ENCODE data around the gene CLK4.
A peak's percentile ranks its signal among the peaks of the same experiment; 100 is the strongest.

The CLK4 gene

DNA sequence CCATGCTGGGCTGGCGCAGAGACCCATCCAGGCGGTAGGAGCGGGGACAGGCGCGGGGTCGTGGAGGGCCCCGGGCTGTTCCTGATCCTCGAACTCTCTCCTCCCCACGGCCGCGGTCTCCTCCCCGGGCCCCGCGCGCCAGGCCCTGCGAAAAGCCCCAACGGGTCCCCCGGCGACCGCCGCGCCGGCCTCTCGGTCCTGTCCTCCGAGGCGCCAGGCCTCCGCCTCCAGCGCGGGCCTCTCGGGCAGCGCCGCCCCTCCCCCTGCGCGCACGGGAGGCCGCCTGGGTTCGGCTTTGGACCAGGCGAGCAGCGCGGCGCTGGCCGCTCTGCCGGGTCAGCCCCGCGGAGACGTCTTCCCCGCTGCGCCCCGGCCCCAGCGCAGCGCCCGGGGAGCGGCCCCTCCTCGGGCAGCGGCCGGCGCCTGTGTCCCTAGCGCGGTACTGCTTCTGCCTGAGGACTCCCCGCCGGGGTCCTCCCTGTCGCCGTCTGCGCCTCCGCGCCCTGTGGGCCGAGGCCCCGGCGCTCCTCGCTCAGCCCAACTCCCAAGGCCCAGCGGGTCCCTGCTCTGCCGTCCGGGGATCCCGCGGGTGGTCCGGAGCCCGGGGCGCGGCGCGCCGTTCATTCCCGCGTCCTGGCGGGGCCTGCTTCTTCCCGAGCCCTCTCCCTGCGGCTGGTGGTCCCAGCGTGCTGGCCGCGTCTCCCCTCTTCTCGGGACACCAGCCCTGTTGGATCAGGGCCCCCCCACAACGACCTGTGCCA is 50.1 kb downstream of the CLK4 start:
- H3K4me1 Mint-ChIP-seq, result peaks cover 14% of the 10 kb centered on the region
- H3K27me3 Mint-ChIP-seq (ENCODE audit: low read depth, poor library complexity), result peaks cover 60% of the 10 kb centered on the region
- peaks cover 31% of the 10 kb centered on the region for H3K36me3 Mint-ChIP-seq (ENCODE audit: low read depth)
- peaks cover 15% of the 10 kb centered on the region for H3K9me3 Mint-ChIP-seq
- TF ChIP-seq CTCF (IDR thresholded peaks at IDR 0.05), result no peak
- no peak overlapping the region for H3K27ac Mint-ChIP-seq
- H3K4me3 Mint-ChIP-seq, result peak overlapping the region; percentile 78
- peak; percentile 72 for DNase-seq

DNA sequence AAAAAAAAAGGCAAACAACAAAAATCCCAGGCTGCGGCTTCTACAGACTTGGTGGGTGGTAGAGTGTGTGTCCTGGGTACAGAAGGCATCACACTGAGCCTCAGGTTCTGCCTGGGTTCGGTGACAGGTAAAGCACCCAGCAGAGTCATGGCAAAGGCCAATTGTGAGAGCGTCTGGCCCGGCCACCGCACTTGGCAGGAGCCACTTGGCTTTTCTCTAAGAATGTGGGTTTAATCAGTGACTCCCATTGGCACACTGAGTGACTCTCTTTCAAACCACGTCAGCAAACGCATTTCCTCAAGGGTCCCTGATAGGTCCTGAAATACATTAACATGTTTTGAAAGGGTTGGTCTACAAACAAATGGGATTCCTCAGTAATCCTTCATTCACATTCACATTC is 53.6 kb downstream of the CLK4 start:
- DNase-seq, result no peak
- Mint-ChIP-seq H3K4me3 (no peak overlapping the region), H3K4me1 (peaks cover 8% of the 10 kb centered on the region), H3K27ac (no peak overlapping the region), H3K9me3 (peaks cover 37% of the 10 kb centered on the region), H3K27me3 (ENCODE audit: low read depth, poor library complexity) (peaks cover 42% of the 10 kb centered on the region), H3K36me3 (ENCODE audit: low read depth) (peaks cover 56% of the 10 kb centered on the region)
- TF ChIP-seq CTCF (IDR thresholded peaks at IDR 0.05), result no peak

DNA sequence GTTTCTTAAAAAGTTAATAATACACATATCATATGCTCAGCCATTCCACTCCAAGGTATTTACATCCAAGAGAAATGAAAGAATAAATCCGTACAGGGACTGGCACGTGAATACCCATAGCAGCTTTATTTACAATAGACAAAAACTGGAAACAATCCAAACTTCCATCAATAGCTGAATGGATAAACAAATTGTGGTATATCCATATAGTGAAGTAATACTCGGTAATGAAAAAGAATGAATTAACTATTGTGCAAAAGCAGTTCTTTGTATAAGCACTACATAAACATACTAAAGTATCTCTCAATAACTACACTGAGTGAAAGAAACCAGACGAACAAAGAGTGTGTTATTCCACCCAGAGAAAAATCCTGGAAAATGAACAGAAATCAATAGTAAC is 54.2 kb downstream of the CLK4 start:
- H3K4me3 Mint-ChIP-seq, result no peak overlapping the region
- no peak for TF ChIP-seq CTCF (IDR thresholded peaks at IDR 0.05)
- H3K9me3 Mint-ChIP-seq, result peaks cover 37% of the 10 kb centered on the region
- H3K36me3 Mint-ChIP-seq (ENCODE audit: low read depth), result peaks cover 56% of the 10 kb centered on the region
- H3K4me1 Mint-ChIP-seq, result peaks cover 5% of the 10 kb centered on the region
- no peak for DNase-seq
- no peak overlapping the region for H3K27ac Mint-ChIP-seq
- H3K27me3 Mint-ChIP-seq (ENCODE audit: low read depth, poor library complexity), result peaks cover 36% of the 10 kb centered on the region

DNA sequence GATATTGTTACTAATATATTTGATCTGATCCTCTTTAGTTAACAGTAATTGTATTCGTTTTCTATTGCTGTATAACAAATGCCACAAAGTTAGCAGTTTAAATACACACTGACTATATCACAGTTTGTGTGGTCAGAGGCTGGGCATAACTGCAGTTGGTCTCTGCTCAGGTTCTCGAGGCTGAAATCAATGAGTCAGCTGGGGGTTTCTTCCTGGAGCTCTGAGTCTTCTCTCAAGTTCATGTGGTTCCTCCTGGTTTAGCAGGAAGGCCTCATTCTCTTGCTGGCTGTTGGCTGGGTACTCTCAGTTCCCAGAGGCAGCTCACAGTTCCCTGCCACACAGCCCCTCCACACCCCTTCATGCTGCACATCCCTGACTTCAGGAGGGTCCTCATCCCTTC is 57.4 kb downstream of the CLK4 start:
- peaks cover 11% of the 10 kb centered on the region for H3K4me1 Mint-ChIP-seq
- no peak for DNase-seq
- no peak for TF ChIP-seq CTCF (IDR thresholded peaks at IDR 0.05)
- no peak overlapping the region for H3K27ac Mint-ChIP-seq
- peaks cover 45% of the 10 kb centered on the region for H3K36me3 Mint-ChIP-seq (ENCODE audit: low read depth)
- H3K4me3 Mint-ChIP-seq, result no peak overlapping the region
- peaks cover 37% of the 10 kb centered on the region for H3K9me3 Mint-ChIP-seq
- peaks cover 16% of the 10 kb centered on the region for H3K27me3 Mint-ChIP-seq (ENCODE audit: low read depth, poor library complexity)

DNA sequence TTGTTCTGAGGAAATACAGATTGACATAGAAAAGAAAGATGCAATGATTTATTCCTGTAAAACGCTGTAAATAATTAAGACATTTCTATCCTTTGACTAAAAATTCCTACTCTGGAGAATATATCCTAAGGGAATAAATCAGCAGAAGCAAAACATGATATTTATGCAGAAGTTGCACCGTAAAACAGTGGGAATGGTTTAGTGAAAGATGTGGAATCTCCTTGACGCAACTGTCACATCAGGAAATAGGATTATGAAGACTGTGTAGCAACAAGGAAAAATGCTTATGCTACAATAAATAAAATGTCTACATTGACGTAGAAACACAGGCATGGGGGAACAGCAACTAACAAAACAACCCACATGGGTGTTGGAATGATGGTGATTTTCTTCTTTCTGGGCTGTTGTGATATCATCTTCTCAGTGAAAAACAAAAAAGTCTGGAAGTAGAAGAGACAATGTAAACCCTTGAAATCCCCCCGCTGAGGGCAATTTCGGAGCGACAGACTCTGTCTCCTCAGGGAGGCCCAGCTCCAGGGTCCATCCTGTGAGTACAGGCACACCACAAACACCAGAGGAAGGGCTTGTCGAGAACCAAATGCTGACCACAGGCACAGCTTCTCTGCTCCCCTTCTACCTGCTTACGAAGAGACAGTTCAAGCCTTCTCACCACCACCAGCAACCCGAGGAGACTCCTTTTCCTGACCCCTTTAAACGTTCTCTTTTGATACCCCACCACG is 61.9 kb downstream of the CLK4 start:
- peak overlapping the region; percentile 16 for H3K27ac Mint-ChIP-seq
- peaks cover 12% of the 10 kb centered on the region for H3K9me3 Mint-ChIP-seq
- H3K36me3 Mint-ChIP-seq (ENCODE audit: low read depth), result peaks cover 24% of the 10 kb centered on the region
- TF ChIP-seq CTCF (IDR thresholded peaks at IDR 0.05), result no peak
- no peak overlapping the region for H3K4me3 Mint-ChIP-seq
- H3K4me1 Mint-ChIP-seq, result peaks cover 41% of the 10 kb centered on the region
- DNase-seq, result no peak
- peaks cover 10% of the 10 kb centered on the region for H3K27me3 Mint-ChIP-seq (ENCODE audit: low read depth, poor library complexity)

Data from nephron progenitor cell (in vitro differentiated cells).